ENCODE data around the gene ANKRD60. TPM values are rescaled to one million over a fixed set of nuclear protein-coding genes. Genes with fewer than 3 reads are reported as not detected.

The ANKRD60 gene
- total RNA-seq, 1 donor from 2014 or later, result not detected

DNA sequence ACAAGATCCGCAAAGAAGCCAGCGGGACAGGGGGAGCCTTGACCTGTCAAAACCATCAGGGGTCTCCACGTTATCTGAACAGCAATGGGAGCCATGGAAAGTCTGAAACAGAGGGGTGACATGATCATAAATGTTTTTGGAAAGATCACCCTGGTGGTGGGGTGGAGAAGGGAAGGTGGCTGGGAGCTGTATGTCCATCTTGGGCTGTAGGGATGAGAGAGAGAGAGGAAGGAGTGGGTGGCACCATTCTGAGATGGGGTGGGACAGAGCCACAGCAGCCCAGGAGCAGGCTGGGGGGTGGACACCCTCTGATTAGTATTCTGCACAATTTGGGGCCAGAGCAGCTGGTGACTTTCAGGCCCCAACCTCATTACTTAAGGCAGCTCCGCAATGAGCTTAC, 30.1 kb downstream of the ANKRD60 start:
- intact Hi-C loops (cut with micrococcal nuclease), result no loop called here
- DNase-seq, result no peak
- Histone ChIP-seq H3K27me3 (ENCODE audit: low read depth) (peaks cover 20% of the 10 kb centered on the region), H3K27ac (replicated peaks) (no peak overlapping the region), H3K4me3 (no peak overlapping the region), H3K4me1 (no peaks in the 10 kb centered on the region), H3K36me3 (no peaks in the 10 kb centered on the region), H3K9me3 (replicated peaks) (peaks cover 4% of the 10 kb centered on the region)
- TF ChIP-seq, protein P1, sequence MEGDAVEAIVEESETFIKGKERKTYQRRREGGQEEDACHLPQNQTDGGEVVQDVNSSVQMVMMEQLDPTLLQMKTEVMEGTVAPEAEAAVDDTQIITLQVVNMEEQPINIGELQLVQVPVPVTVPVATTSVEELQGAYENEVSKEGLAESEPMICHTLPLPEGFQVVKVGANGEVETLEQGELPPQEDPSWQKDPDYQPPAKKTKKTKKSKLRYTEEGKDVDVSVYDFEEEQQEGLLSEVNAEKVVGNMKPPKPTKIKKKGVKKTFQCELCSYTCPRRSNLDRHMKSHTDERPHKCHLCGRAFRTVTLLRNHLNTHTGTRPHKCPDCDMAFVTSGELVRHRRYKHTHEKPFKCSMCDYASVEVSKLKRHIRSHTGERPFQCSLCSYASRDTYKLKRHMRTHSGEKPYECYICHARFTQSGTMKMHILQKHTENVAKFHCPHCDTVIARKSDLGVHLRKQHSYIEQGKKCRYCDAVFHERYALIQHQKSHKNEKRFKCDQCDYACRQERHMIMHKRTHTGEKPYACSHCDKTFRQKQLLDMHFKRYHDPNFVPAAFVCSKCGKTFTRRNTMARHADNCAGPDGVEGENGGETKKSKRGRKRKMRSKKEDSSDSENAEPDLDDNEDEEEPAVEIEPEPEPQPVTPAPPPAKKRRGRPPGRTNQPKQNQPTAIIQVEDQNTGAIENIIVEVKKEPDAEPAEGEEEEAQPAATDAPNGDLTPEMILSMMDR (IDR thresholded peaks at IDR 0.05; ENCODE audit: borderline replicate concordance), result no peak

DNA sequence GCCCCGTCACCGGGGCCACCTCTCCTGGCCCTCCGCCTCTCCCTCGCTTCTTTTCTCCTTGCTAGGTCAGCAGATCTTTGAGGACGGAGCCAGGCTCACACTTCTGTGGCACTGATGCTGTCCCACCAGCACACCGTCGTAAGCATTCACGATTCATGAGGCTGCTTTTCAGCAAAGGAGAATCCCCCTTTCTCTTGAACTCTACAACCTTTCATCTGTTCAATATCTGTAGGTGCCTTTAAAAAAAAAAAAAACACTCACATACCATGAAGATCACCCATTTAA, 31.3 kb downstream of the ANKRD60 start:
- H3K4me1 ChIP-seq, result no peaks in the 10 kb centered on the region
- TF ChIP-seq, protein P1 (IDR thresholded peaks at IDR 0.05; ENCODE audit: borderline replicate concordance), result no peak
- intact Hi-C loops (cut with micrococcal nuclease), result no loop called here
- H3K27me3 ChIP-seq (ENCODE audit: low read depth), result peaks cover 29% of the 10 kb centered on the region
- H3K4me3 ChIP-seq, result no peak overlapping the region
- no peak for DNase-seq
- H3K27ac ChIP-seq (replicated peaks), result no peak overlapping the region
- no peaks in the 10 kb centered on the region for H3K36me3 ChIP-seq
- H3K9me3 ChIP-seq (replicated peaks), result peaks cover 4% of the 10 kb centered on the region

- no peak for DNase-seq
- TF ChIP-seq, protein P1 (IDR thresholded peaks at IDR 0.05; ENCODE audit: borderline replicate concordance), result no peak
- peaks cover 4% of the 10 kb centered on the region for H3K9me3 ChIP-seq (replicated peaks)
- no peak overlapping the region for H3K27ac ChIP-seq (replicated peaks)
- intact Hi-C loops (cut with micrococcal nuclease), result no loop called here
- H3K36me3 ChIP-seq, result no peaks in the 10 kb centered on the region
- no peak overlapping the region for H3K4me3 ChIP-seq
- no peaks in the 10 kb centered on the region for H3K4me1 ChIP-seq
- peaks cover 34% of the 10 kb centered on the region for H3K27me3 ChIP-seq (ENCODE audit: low read depth)
Measured at GRCh38 chr20:58196402-58197184, 31.9 kb downstream of the ANKRD60 start.

- TF ChIP-seq, protein P1 (IDR thresholded peaks at IDR 0.05; ENCODE audit: borderline replicate concordance), result no peak
- no peak overlapping the region for H3K27ac ChIP-seq (replicated peaks)
- no peak for DNase-seq
- H3K4me3 ChIP-seq, result no peak overlapping the region
- intact Hi-C loops (cut with micrococcal nuclease), result no loop called here
- H3K36me3 ChIP-seq, result no peaks in the 10 kb centered on the region
- H3K27me3 ChIP-seq (ENCODE audit: low read depth), result peaks cover 48% of the 10 kb centered on the region
- H3K9me3 ChIP-seq (replicated peaks), result peaks cover 4% of the 10 kb centered on the region
- no peaks in the 10 kb centered on the region for H3K4me1 ChIP-seq
Measured at GRCh38 chr20:58195047-58195446, 33.4 kb downstream of the ANKRD60 start.

DNA sequence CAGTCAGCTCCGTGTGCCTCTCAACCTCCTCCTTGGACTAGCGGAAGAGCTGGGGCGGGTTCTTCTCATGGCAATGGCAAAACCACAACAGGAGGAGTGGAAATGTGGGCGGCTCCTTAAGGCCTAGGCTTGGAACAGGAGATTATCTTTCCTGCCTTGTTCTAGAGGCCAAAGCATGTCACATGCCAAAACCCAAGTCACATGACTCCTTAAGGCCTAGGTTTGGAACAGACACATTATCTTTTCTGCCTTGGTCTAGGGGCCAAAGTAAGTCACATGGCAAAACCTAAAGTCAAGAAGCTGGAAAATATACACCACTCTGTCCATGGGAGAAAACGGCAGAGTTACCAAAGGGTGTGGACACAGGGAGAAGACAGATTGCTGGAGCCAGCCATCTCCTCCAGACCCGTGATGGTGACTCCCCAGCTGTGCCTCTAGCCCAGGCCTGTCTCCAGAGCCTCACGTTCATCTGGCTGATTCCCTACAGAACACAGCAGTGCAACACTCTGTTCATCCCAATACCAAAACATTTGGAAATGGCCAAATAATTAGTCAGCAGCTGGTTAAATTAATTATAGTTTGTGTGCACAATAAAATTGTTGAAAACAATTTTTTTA, 34.2 kb downstream of the ANKRD60 start:
- DNase-seq, result no peak
- intact Hi-C loops (cut with micrococcal nuclease), result no loop called here
- Histone ChIP-seq H3K9me3 (replicated peaks) (peaks cover 4% of the 10 kb centered on the region), H3K27me3 (ENCODE audit: low read depth) (peaks cover 55% of the 10 kb centered on the region), H3K36me3 (no peaks in the 10 kb centered on the region), H3K4me3 (no peak overlapping the region), H3K27ac (replicated peaks) (no peak overlapping the region), H3K4me1 (no peaks in the 10 kb centered on the region)
- TF ChIP-seq, protein P1 (IDR thresholded peaks at IDR 0.05; ENCODE audit: borderline replicate concordance), result no peak

Measured in left ventricle myocardium inferior (tissue), 1 donor.